Measurements from ENCODE around the gene GIMD1.
"Not testable (repeated sequence)": the region's sequence is repeated elsewhere in the genome, so short reads cannot be mapped to it uniquely, and the experiment has no call there.

The GIMD1 gene

DNA sequence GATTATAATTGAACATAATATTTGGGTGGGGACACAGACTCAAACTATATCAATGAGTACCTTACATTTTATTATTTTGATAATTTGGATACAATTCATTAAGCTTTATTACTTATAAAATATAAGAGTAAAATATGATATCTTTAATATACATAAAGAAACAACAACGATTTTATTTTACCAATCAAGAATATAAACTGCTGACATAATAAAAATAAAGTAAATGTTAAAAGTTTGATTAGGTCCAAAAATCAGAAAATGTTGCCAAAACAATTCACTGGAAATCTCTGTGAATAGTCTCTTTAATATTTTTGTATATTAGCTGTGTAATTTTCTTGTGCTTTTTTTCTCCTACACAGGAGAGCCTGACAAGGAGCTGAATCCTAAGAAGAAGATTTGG lies 21.4 kb downstream of the GIMD1 start:
- no peak for DNase-seq (ENCODE audit: low spot score)

DNA sequence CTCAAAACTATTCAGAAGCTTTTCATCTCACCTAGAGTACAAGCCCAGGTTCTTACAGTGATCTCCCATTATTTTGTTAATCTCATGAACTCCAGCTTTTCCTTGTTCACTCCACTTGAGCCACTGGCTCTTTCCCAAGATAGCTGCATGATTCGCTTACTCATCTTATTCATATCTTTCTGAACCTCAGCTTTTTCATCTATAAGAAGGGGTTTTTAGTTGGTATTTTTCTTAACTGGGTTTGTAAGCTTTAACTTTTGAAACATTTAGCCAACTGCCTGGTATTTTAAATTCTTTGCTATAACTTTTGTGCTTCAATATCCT lies 24.0 kb downstream of the GIMD1 start:
- no peak for DNase-seq (ENCODE audit: low spot score)

DNA sequence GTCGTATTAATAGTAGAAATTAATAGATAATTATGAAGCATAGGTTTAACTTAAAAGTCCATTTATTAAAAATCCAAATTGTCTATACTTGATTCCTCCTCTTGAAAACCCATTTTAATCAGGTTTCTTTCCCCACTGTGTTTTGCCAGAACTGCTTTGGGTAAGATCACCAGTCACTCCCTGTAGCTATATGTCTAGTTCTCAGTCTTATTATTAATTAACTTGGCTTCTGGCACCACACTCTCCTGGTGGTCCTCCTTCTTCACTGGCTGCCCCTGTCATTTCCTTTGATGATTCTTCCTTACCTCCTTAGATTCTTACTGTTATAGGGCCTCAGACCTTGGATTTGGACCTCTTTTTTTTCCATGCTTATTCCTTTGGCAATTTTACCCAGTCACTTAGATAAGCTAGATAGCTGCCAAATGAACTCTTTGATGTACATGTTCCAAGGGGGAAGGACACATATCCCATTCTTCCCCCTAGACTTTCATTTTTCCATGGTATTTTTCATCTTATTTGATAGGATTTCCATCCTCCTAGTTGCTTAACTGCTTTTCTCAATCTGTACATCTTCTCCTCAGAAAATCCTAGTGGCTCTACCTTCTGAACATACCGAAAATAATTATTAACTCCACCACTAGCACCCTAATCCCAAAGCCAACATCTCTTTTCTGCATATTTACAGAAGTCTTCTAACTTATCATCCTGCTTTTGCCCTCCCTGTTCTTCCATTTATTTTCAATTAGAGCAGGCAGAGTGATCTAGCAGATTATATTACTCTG lies 24.5 kb downstream of the GIMD1 start:
- no peak for DNase-seq (ENCODE audit: low spot score)

DNA sequence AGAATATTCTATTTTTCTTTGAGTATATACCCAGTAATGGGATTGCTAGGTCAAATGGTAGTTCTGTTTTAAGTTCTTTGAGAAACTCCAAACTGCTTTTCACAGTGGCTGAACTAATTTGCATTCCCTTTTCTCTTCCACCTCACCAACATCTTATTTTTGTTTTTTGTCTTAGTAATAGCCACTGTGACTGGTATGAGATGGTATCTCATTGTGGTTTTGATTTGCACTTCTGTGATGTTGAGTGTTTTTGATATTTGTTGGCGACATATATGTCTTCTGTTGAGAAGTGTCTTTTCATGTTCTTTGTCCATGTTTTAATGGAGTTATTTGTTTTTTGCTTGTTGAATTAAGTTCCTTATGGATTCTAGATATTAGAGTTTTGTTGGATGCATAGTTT lies 27.8 kb downstream of the GIMD1 start:
- DNase-seq (ENCODE audit: low spot score) = no peak

DNA sequence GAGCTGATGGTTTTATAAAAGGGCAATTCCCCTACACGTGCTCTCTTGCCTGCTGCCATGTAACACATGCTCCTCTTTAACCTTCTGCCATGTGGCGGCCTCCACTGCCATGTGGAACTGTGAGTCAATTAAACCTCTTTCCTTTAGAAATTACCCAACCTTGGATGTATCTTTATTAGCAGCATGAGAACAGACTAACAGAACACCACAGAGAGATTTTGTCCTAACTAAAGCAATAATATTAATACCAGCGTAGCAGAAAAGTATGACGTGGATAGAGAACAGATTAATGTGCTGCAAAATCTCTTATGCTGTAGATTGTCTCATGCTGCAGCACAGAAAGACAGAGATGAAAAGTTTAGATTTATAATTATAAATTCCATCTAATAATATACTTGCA lies 29.1 kb downstream of the GIMD1 start:
- no peak for DNase-seq (ENCODE audit: low spot score)

DNA sequence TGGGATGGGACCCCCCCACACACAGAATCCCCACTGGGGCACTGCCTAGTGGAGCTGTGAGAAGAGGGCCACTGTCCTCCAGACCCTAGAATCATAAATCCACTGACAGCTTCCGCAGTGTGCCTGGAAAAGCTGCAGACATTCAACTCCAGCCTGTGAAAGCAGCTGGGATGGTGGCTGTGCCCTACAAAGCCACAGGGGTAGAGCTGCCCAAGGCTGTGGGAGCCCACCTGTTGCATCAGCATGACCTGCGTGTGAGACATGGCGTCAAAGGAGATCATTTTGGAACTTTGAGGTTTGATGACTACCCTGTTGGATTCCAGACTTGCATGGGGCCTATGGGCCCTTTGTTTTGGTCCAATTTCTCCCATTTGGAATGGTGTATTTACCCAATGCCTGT lies 29.9 kb downstream of the GIMD1 start:
- no peak for DNase-seq (ENCODE audit: low spot score)

DNA sequence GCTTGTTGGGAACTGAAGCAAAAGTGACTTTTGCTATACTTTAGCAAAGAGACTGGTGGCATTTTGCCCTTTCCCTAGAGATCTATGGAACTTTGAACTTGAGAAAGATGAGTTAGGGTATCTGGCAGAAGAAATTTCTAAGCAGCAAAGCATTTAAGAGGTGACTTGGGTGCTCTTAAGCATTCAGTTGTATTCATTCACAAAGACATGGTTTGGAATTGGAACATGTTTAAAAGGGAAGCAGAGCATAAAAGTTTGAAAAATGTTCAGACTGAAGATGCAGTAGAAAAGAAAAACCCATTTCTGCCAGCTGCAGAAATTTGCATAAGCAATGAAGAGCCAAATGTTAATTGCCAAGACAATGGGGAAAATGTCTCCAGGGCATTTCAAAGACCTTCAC lies 30.7 kb downstream of the GIMD1 start:
- DNase-seq (ENCODE audit: low spot score) = no peak

DNA sequence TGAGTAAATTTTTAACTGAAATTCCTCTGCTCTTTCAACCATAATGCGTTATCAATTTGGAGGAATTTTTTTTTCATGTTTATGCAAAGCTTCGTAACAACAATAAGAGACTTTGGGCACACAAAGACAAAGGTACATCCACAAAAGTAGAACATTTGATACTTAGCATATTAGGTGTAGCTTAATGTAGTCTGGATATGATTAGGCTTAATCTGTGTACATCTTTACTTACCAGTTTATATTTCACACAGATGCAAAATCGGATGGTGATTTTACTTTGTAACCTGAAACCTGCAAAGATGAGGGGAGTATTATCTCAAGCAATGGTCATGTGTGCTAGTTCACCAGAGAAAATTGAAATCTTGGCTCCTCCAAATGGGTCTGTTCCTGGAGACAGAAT lies 32.0 kb downstream of the GIMD1 start:
- no peak for DNase-seq (ENCODE audit: low spot score)

DNA sequence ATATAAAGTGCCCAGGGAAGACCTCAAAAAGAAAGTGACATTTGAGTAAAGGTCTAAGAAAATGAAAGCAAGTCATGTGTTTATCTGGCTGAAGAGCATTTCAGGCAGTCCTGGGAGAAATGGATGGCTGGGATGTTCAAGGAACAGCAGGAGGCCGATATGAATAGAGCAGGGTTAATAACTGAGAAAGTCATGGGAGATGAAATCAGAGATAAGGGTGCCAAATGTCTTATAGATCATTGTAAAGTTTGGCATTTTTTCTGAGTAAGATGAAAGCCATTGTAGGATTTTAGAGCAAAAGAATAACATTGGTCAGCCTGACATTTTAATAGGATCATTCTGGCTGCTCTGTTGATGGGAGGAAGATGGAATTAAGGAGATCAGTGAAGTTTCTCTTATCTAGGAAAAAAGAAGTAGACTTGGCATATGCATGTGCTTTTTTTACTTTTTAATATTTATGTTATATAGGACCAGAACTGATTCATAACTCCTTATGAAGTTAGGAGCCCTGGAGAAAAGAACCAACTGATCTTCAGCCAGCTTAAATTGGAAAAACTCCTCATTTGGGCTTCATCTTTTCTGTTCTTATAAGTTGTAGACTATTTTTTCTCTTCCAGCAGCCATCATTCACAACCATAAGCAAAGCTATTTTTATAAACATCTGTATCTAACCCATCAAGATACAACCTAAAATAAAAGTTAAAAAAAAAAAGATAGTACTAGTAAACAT lies 33.7 kb downstream of the GIMD1 start:
- no peak for DNase-seq (ENCODE audit: low spot score)

DNA sequence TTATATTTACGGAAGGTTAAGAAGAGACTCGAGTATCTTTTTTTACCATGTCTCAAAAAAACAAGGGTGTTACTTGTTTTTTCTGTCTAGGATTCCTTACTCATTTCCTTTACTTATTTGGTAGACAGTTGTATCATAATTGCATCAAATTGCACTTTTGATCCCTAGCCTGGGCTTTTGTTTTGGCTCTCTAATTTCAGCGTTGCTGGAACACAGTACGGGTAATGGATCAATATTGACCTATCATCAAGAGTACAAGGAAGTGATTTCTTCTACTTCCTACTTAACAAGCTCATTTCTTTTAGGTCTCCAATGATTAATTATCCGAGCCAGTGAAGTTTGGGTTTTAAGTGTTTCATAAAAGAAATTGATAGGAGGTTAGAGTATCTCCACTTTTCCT lies 35.4 kb downstream of the GIMD1 start:
- no peak for DNase-seq (ENCODE audit: low spot score)

DNA sequence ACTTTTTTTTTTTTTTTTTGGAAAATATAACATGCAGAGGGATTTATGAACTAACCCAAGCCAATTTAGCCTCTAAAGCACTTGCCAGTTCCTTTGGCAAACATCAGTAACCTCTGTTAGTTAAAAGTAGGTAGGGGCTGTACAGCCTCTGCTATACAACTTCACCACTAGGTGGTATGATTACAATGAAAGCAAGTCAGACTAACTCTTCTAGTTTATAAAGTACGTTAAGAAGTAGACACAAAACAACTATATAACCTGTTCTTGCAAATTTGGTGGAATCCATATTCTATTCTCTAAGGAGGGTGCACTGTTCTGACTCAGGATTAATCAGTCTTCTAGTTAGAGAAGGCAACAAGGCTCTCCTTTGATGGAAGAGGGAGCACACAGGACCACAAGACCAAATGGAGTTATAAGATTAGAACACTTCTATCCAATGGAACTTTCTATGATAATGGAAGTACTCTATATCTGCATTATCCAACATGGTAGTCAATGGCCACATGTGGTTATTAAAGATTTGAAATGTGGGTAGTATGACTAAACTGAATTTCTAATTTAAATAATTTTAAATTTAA lies 39.4 kb downstream of the GIMD1 start:
- peak; percentile 33 for DNase-seq (ENCODE audit: low spot score)

DNA sequence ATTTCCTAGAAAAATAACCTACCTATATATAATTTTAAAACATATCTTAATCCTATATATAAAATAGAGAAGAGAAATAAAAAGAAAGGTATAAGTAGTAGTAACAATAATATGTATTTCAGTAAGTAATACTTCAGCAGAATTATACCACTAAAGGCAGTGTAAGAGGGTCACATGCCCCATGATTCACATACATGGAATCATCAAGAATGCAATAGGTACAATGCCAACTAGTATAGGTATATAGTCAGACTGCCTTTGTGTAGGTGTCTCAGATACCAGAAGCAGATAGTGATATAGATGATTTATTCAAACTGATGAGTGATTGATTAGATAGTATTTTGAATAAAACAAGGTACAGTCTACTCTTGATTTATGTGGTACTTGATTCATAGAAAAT lies 42.8 kb downstream of the GIMD1 start:
- DNase-seq (ENCODE audit: low spot score) = no peak

DNA sequence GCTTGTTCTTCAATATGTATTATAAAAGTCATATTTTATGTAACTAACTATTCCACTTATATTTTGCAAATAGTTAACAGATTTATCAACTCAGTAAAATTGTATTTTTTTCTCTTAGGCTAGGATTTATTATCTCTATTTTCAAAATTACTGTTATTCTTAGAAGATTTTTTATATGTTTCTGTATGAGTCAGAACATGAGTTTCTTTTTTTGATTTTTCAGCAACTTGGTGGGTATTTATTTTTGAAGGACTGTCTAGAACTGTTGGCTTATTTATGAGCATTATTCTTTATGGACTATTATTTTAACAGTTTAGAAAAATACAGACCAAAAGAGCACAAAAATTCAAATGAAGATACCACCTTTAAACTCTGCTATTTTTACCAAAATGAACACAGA lies 45.5 kb downstream of the GIMD1 start:
- peak; percentile 19 for DNase-seq (ENCODE audit: low spot score)

DNA sequence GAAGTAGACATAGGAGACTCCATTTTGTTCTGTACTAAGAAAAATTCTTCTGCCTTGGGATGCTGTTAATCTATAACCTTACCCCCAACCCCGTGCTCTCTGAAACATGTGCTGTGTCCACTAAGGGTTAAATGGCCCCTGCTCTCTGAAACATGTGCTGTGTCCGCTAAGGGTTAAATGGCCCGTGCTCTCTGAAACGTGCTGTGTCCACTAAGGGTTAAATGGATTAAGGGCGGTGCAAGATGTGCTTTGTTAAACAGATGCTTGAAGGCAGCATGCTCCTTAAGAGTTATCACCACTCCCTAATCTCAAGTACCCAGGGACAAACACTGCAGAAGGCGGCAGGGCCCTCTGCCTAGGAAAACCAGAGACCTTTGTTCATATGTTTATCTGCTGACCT lies 46.8 kb downstream of the GIMD1 start:
- not testable (repeated sequence) for DNase-seq (ENCODE audit: low spot score)

DNA sequence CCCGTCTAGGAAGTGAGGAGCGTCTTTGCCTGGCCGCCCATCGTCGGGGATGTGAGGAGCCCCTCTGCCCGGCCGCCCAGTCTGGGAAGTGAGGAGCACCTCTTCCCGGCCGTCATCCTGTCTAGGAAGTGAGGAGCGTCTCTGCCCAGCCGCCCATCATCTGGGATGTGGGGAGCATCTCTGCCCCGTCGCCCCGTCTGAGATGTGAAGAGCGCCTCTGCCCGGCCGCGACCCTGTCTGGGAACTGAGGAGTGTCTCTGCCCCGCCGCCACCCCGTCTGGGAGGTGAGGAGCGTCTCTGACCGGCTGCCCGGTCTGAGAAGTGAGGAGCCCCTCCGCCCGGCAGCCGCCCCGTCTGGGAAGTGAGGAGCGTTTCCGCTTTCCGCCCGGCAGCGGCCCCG lies 47.4 kb downstream of the GIMD1 start:
- not testable (repeated sequence) for DNase-seq (ENCODE audit: low spot score)

DNA sequence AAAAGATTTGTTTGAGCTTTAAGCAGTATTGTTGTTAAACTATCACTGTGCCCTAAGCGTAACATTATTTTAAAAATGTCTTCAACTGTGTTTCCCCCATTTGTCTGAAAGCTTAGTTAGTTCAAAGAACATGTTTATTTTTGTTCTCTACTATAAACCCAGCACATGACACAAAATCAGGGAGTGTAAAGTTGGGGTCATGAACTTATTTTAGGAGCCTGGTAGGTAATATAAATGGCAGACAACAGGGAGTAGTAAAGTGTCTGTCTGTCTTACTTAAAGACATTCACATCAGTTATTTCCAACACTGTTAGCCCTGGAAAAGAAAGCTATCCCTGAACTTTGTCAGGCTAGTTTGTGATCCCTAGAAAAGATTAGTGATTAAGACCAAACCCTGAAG lies 48.3 kb downstream of the GIMD1 start:
- DNase-seq (ENCODE audit: low spot score) = no peak

DNA sequence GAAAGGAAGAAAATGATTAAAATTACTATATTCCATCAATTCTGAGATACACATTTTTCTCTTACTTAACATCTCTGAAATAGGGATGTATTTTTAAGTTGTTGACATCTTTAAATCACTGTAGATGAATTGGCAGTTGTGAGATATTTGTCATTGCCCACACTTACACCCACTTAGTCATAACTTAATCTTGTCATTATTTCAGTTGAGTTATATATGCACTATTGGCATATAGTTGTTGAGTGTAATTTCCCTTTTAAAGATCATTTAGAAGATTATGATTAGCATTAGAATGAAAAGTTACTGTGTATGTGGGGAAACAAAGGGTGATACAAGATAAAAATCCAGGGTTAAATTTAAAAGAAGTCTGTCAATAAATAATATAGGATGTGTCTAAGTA lies 50.1 kb downstream of the GIMD1 start:
- DNase-seq (ENCODE audit: low spot score) = peak; percentile 39

DNA sequence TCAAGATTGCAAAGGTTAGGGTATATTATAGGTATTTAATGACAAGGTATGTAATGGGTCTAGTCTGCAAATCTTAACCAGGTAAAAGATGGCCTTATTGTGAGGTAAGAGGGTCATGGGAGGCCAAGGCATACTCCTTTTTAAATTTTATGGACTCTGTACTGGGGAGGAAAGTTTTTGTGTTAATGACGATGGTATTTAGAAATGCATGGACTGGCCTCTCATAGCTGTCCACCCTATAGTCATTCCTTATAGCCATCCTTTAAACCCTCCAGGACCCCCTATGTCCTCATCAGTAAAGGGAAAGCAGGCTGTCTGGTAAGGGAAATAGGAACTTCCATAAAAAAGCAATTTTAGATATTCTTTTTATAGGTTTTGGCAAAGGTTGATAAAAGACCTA lies 50.8 kb downstream of the GIMD1 start:
- DNase-seq (ENCODE audit: low spot score) = no peak

DNA sequence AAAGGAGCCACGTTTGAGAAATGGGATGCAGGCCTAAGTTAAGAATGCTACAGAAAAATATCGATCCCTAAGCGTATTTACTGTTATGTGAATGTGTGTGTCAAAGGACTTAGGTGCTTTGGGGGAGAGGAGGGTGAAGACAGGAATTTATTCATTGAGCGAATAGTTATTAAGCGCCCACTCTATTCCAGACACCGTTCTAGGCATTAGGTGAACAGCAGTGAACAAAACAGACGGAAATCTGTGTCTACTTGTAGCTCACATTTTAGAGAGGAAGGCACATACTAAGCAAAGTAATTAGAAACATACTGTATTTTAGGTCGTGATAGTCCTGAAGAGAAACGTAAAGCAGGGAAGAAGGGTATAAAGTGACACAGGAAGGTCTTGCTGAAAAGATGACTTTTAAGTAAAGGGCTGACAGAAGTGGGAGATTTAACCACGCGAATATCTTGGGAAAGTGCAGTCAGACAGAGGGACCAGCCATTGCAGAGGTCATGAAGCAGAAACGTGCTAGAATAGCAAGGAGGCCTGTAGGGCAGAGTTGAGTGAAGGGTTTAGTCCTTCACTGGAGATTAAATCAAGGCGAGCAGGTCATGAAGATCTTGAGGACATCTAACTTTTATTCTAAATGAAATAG lies 51.7 kb downstream of the GIMD1 start:
- DNase-seq (ENCODE audit: low spot score) = peak; percentile 16

DNA sequence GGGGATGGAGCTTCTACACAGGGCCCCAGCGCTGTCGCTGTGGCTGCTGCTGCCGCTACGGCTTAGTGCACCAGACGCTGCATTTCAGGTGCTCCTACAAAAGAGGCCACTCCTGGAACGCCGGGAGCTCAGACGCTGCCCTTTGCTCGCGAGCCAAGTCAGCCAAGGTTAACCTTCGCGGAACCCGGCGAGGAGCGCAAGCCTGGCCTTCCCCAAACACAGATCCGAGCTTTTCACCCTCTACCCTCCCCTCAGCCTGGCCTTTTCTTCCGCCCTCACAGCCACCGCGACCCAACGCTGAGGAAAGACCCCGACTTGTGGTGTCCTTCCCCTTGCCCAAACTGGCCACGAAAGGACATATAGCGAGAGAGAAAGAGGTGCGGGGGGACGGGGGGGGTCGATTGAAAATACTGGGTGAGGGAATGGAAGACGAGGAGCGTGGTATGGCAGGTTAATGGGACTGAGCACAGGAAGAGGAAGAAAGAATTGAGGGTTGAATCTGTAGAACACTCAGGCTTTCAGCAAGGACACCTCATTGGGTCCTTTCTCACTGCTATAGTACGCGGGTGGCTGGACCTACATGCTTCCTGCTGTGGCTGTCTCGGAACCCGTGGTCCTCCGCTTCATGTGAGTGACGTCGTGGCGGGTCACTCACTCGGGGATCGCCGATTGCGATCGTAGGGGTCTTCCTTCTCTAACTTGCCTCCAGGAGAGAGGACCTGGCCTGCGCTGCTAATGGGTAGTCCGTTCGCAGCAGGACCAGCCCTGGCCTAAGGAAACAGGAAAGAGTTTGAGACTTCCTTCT lies 52.4 kb downstream of the GIMD1 start, which contains the start of the genes AIMP1 and TBCK:
AIMP1 (plus strand) TSS at position 583 of the 805 bp plus-strand sequence. CDS start 8,460 bp downstream, outside the sequence.
TBCK (minus strand) TSS at position 242 of the 805 bp plus-strand sequence. CDS start 7,249 bp downstream, outside the sequence.
- peak; percentile 89 for DNase-seq (ENCODE audit: low spot score)

DNA sequence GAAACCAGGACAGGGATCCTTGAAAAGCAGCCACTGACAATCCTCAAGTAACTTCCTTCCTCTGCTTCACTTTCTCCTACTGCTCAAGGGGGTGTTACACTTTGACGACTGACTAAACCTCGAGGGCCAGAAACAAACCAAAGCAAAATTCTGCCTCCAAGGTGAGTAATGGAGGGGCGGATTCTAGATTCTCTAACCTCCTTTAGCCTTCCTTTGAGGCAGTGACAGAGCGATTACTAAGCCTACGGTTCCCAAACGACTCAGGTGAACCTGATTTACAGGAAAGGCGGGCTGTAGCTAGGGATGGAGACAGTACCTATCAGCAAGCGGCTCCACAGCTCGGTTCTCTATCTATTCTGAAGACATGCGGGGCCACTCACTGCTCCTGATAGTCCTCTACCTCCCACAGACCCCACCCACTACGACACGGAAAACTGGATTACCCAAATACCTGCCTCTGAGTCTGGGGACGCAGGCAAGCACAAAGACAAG lies 53.1 kb downstream of the GIMD1 start:
- peak; percentile 44 for DNase-seq (ENCODE audit: low spot score)

DNA sequence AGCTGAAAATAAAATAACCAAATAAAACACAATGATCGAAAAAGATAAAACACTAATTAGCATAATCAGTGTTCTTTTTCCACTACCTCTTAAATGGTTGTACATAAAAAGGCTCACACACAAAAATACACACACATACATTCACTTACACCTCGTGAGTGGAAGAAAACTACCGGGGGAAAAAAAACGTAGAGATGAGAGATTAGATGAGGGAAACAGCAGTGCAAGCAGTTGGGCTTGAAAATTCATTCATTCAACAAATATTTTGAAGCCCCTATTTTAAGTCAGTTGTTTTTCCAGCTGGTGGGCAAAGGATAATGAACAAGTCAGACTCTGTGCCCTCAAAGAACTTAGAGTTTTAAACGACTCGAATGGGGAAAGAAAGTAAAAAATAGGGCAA lies 53.6 kb downstream of the GIMD1 start:
- no peak for DNase-seq (ENCODE audit: low spot score)
